Activated gamma-delta T cell treated with anti-CD3 and anti-CD28 coated beads, Interleukin-2, amount 50 U/mL, for 16 hours (primary cell): ENCODE measurements around the gene WDR72.
"Not testable (repeated sequence)": the region's sequence is repeated elsewhere in the genome, so short reads cannot be mapped to it uniquely, and the experiment has no call there.

Experiments used
- DNase-seq: peaks from one replicate; pipeline ENCODE4 v3.0.0-alpha.2; 2020; ENCODE audit warnings: low read depth

WDR72 gene

DNA sequence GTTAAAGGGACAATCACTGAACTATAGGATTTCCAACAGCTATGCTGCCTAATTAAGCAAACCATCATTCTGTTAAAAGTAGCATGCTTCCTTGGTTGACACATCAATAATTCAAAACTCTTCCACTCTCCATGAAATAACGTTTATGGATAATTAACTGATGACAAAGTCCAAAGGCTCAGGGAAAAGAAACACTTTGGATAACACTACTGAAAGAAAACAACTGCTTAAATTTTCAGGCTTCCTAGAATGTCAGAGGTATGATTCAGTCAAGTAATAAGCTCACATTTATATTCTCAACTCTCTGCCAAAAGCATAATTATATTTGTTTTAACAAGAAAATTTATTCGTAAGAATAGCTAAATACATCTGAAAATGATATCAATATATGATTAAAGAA lies 49.6 kb downstream of the WDR72 start:
- DNase-seq, result no peak

DNA sequence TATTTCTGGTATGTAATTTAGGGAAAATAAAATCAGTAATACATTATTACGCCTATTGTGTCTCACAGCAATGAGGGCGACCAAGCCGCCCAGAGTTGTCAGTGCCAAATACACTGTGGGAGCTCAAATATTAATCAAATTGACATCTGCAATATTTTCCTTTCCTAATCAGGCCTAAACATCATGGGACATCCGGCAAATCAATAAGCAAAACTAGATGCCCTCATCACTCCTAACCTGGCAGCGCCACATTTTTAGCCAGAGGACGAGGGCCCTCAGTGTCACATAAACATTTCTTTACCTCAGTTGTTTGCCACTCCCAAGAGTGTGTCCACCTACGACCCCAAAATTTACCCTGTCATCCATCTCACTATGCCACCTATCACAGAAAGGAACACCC lies 64.1 kb downstream of the WDR72 start:
- DNase-seq, result no peak

DNA sequence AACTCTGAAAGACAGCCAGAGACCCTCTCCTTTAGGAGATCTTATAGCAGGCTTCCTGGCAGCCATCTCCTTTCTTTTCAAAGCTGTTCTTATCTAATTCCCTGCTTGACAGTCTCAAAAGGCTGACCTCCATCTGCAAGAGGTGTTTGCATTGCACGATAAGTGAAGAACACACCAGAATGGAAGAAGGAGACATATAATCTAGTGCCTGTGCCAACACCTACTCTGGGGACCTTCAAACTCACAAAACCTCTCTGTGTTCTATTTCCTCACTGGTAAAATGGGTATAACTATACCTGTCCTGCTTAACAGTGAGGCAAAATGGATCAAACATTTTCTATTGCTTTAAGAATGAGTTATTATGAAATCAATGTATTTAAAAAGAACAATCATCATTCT lies 65.0 kb downstream of the WDR72 start:
- no peak for DNase-seq

DNA sequence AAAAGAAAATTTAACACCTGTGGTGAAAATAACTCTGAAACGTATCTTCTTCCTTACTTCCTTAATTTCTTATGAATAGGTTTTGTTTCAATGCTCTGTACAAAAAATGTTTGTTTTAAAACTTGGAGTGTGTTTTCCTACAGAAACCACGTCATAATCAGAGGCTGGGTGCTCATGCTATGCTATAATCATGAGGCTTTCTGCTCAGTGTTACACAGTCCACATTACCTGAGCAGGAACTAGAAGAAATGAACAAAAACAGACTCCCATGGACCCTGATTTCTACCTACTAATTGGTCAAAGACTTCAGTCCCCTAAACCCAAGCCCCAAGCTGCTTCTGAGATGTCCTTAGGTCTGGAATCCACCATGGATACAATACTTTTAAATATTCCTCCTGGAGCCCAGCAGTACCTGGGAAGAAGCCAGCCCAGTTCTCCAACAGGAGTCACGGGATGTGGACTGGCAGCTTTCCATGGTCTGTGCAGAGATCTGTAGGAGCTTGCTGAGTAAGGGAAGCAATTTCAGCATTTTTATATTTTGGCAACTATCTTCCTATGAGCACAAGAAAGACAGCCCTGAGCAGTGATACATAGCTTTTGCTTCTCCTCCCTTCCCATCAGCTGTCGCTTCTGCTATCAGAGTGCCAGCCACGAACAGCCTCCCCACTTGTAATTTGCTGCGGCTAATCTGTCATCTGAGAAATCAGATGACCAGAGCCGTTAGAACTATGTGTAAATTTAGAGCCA lies 65.6 kb downstream of the WDR72 start:
- no peak for DNase-seq

DNA sequence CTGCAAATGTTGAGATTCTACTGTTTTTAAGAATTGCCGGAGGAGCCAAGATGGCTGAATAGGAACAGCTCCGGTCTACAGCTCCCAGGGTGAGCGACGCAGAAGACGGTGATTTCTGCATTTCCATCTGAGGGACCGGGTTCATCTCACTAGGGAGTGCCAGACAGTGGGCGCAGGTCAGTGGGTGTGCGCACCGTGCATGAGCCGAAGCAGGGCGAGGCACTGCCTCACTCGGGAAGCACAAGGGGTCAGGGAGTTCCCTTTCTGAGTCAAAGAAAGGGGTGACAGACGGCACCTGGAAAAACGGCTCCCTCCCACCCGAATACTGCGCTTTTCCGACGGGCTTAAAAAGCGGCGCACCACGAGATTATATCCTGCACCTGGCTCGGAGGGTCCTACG lies 75.3 kb downstream of the WDR72 start:
- DNase-seq, result not testable (repeated sequence)

DNA sequence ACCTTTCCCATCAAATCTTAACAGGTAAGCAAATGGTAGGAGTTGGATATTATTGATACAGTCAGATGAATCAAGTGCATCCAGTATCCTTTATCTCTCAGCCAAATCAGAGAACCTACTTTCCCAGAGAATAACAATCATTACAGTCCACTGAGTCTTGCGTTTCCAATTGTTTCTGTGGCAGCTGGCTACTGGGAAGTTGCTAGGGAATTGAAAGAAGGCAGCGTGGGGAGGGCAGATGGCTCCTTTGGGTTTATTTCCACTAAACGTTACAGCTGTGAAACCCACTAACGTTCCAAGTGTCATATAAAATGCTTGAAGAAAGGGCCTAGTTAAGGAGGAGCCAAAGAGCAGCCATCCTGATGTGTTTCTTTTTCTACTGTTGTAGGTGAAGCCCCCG lies 78.4 kb downstream of the WDR72 start:
- DNase-seq, result no peak

DNA sequence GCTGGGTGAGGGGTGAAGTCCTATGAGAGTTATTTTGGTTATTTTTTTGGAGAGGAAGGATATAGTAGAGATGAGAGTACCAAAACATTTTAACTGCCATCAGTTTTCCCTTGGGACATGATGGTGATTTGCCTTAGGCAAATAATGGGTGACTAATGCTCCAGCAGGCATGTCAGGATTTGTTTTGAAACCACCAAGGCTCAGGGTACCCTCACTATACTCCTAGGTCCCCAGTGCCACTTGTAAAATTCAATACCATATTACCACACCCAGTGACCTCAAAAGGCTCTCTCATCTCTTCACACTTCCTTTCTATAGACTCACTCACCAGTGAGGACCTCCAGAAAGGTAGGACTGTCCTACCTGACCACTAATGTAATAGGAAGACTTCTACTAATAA lies 83.6 kb downstream of the WDR72 start:
- DNase-seq, result no peak

DNA sequence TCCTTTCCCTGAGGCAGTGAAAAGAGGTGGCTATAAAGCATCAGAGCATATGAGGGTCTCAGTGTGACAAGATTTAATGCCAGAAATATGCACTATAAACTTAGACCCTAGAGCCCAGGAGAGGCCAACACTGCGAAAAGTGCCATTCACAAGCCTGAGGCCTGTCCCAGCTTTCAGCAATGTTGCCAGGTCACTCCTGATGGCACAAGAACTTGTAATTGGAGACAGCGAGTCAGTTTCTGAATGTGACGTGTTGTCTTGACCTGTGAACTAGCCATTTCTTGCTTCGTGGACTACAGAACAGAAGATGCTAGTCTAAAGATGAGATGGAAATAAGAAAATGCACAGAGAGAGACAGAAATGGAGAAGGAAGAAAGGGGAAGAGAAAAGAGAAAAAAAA lies 87.9 kb downstream of the WDR72 start:
- no peak for DNase-seq

DNA sequence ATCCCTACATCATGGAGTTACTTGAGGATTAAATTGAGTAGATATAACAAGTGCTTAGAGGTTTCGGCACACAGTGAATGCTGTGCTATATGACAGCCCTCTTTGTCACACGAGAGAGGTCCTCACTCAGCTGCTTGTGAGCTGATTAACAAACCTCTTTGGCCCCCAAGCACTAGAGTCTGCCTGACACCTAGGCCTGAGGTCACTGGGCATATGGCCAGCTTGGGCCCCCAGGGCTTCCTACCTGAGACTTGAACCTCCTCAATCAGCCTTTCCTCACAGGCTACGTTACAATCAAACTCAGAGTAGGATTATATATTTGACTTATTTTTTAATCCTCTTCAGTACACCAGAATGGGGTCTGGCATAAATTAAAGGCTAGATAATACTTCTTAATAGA lies 88.8 kb downstream of the WDR72 start:
- DNase-seq, result no peak

DNA sequence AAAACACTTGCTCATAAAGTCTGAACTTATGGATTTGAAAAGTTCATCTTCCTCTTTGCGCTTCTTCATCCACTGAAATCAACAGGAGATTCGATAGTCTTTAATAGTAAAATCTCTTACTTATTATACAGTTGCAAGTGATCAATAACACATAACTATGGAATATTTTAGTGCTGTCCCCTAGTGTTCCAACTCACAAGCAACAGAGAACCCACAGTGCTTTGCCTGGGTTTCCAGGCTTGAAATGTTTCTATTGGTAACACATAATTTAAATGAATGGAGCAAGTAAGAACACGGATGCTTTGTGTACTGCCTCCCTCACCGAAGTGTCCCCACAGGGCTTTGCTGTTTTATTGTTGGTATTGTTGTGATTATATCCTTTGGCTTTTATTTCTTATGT lies 93.5 kb downstream of the WDR72 start:
- no peak for DNase-seq

DNA sequence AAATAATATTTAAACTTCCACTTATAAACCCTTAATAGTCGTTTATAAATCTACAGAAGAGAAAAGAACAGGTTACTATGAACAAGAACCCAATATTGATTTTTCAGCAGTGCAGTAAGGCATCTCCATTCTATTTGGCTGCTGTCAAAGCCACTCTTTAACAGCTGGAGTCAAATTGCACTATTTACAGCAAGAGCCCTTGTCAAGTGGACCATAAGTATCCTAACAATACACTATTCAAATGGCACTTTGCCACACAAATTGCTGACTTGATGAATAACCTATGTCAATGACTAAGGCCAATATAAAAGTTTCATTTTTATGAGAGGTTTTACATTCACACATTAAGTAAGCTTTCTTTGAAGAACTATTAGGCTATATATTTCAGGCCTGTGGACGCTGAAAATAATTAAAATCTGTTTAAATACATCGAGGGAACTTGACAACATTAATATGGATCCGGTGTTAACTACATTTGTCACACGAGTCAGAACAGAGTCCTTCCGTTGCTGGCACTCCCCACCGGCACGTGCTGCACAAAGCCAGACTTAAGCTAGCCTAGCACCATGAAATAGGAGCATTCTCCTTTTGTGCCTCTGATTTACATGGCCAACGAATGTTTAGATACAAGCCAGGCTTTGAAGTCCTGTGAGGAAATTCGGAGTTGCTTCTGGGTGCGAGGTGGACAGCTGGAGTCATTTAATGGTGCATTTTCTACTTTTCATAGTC lies 100.5 kb downstream of the WDR72 start:
- no peak for DNase-seq

DNA sequence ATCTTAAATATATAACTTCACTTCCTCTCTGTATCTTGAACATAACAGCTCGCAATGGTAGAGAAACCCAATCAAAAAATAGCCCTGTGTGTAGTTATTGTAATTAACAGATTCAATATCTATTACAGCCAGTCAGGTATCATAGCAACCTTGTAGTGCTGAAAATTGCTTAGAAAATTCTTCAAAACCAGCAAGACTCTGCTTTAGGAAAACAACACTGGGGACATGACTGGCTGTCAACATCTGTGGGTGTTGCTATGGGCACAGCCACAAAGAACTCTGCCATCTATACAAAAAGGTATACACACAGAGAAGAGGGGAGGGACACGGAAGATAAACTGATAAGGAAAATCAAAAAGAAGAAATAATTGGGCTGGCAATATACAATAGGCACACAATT lies 101.2 kb downstream of the WDR72 start:
- DNase-seq, result no peak

DNA sequence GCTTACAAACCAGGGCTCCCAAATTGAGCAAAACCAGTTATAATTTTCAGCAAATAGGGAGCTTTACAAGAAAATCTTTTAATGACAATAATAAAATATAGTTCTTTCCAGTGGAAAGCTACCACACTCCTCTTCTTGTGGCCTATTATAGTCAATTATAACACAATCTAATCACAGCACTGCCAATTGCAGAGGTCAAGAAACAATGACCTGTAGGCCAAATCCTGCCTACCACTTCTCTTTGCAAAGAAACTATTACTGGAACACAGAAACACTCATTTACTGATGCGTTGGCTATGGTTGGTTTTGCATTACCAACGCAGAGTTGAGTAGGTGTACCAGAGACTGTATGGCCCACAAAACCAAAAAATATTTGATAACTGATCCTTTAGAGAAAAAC lies 110.5 kb downstream of the WDR72 start:
- DNase-seq, result no peak

DNA sequence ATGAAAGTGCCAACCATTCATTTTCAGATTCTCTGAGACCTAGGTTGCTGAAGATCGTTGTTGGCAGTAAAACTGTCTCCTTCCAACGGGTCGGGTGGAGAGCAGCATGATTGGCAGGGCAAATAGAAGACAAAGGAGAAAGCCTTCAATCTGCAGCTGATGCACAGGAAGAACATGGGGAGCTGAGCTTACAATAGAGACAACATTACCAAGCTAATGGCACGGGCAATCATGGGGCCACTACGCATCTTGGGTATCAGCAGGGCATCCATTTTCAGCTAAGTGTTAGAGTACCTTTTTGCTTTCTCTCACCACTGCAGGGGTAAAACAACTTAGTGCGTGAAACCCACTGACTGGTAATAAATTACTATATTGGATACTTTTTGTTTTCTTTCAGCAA lies 114.8 kb downstream of the WDR72 start:
- no peak for DNase-seq

DNA sequence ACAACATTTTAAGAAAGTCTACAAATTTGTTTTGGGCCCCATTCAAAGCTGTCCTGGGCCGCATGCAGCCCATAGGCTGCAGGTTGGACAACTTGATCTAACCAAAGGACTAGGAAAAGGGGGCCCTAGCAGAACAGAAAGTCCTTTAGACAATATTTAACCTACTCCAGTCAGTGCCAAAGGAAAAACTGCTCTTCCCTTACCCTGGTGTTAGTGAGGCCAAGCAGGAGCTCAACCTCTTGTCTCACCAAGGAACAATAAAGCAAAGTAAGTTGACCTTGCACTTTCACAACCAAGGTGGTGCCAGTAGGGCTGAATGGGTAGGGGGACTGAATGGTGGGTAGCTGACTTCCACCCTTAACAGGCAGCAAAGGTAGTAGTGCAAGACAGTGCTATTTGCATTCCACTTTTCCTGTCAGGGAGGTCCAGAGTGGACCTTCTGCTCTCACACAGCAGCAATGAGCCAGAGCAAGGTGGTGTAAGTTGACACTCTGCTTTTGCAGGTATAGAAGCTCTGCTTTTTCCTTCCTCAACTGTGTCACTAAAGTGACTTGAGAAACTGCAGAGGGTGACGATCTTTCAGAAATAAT lies 124.9 kb downstream of the WDR72 start:
- DNase-seq, result no peak

DNA sequence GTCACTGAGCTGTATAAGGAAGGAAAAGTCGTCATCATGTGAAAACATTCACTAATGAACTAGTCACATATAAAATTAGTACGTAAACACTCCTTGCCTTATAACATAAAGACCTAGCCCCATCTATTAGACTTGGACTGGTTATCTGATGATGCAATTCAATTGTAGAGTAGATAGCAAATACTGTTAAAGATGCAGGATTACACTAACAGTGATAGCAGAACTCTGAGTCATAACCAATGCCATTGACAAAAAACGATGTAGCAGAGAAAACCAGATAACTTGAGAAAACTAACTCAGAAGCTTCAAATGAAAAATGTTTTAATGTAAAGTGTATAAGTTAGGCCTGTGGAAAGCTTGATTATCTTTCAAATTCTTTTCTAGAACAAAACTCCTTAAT lies 132.2 kb downstream of the WDR72 start:
- DNase-seq, result no peak

DNA sequence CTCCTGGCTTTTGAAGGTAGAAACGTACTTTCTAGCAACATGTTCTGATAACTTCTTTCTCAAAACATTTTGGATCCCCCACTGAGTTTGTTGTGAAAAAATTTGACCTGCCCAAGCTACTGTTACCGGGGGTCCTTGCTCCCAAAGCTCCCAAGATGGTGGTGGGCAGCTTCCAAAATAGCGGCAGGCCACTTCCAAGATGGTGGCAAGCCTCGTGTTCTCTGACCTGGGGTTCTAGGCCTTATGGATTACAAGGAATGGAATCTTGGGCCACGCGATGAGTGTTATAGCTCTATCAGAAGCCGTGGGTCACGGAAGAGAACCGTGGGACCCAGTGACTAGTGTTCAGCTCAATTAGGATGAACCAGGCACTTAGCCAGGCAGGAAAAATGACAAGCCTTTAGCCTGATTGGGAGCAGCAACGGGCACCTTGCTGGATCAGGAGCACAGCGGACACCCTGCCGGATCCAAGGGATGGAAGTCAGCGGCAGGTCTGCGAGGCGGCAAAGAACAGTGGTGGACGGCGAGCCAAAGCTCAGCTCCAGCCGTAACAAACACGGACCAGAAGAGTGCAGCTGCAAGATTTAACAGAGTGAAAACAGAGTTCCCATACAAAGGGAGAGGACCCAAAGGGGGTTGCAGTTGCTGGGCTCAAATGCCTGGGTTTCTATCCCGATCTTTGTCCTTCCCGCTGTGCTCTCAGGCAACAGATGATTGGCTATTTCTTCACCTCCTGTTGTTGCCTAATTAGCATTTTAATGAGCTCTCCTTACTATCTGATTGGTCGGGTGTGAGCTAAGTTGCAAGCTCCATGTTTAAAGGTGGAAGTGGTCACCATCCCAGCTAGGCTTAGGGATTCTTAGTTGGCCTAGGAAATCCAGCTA lies 133.3 kb downstream of the WDR72 start:
- no peak for DNase-seq

DNA sequence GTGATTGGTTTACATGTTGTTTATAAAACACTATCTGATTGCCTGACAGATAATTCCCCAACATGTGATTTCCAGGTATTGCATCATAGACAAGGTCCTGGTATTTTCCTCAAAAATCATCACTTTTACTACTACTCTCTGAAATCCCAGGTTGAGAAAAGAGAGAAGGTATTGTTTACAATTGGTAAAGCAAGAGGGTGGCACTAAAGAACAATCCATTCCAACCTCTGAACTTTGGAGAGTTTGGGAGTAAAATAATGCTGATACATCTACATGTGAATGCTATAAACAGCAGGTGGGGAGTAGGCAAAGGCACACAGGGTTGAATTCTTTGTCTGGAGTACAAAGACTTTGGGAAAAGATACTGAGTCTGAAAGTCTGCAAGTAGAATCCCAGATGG lies 134.2 kb downstream of the WDR72 start:
- DNase-seq, result no peak

DNA sequence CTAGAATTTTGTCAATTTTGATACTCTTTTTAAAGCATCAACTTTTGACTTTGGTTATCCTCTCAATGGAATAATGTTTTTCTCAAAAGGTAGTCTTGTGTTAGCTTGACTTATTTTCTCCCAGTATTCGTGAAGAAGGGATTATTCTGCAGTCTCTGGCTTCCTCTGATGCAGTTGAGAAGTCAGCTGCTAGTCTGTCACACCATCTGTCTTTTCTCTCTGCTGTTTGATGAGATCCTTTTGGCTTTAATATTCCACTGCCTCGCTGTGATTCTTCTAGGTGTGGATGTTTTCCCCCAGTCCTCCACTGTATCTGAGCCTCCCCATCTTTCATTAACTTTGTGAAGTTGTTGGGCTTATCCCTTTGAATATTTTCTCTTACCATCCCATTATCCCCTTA lies 141.0 kb downstream of the WDR72 start:
- no peak for DNase-seq

DNA sequence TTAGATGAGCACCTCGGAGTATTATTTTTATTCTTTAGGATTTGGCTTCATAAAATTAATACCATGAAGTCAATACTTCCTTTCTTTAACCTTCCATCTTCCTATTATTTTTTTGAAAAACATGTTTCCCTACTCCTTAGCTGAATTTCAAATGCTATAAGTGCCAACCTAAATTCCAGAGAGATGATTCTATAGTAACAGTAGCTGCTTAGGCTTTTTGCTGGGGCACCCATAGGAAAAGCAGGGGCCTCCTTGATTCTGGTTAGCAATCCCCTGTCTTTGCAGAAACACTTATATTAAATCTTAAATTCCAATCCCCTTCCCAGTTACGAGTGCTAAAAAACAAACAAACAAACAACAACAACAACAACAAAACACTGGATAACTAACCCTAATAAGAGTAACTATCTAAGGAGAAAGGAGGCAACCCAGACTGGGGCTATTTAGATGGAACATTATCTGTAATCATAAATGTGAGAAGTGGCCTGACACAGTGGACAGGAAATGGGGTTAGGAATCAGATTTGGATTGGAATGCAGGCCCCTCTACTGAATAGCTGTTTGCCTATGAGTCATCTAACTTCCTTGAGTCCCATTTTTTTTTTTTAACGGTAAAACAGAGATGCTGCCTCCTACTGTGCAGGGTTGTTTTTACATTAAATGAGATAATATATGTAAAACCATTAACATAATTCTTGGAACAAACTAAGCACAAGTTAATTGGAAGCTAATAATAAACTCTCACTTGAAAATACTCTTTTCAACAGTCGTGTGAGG lies 148.1 kb downstream of the WDR72 start:
- DNase-seq, result no peak

DNA sequence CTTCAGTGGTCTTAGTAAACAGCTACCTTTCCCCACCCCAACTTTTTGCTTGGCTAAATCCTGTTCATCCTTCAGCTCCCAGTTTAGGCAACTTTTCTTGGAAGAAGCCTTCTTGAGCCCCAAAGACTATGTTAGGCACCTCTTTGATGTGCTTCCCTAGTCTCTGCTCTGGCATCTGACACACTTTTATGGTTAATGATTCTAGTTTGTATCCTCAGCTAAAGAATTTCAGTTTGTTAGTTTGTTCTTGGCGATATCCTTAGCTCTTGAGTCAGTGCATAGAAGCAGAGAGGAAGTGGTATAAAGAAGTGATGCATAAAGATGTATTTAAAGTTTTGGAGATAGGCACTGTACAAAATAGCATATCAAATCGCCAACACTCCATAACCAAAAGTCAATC lies 168.4 kb downstream of the WDR72 start:
- DNase-seq, result no peak

DNA sequence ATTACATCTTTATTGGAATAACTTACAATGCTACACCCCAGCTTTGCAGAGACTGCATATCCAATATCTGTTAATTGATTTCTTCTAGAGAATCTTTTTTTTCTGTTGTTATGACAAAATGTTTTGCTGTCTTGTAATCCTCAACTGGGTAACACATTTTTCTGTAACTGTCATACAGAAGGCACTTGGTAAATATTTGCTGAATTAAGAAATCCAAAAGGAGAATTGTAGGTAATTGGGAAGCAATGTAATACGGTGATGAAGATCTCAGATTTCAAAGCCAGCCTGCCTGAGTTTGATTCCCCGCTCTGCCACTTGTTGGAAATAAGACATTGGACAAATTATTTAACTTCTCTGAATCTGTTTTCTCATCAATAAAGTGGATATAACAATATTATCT lies 169.1 kb downstream of the WDR72 start:
- DNase-seq, result no peak
